ENCODE data around the gene ZNF662. TPM values are rescaled to one million over a fixed set of nuclear protein-coding genes. Genes with fewer than 3 reads are reported as not detected.

Gene ZNF662
- total and polyA plus RNA-seq, 2 of the 8 experiments (the other 6 are each of a cell fraction or from before 2014, with no cell fraction given), result 0.03 TPM; not detected in 1

DNA sequence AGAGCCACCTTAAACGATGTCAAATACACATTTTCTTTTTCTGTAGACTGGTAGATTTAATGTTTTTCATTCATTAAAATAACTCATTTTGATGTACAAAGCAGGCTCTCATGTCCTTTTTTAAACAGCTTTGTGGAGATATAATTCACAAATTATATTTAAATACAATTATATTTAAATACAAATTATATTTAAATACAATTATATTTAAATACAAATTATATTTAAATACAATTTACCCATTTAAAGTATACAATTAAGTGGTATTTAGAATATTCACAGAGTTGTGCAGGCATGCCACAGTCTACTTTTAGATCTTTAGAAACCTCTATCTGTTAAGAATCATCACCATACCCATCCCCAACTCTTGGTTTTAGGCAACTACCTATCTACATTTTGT, 36.8 kb downstream of the ZNF662 start:
- no peak overlapping the region for H3K4me3 ChIP-seq (ENCODE audit: extremely low read depth in 1 of 4, insufficient read depth in 2 of 4, low read depth in 3 of 4, low read length in 4 of 4)
- no peak overlapping the region for H2BK120ac ChIP-seq (replicated peaks; ENCODE audit: low read depth, low read length)
- no peak for FAIRE-seq
- H2AK5ac ChIP-seq (ENCODE audit: low read depth, low read length), result no peak overlapping the region
- H2BK20ac ChIP-seq (ENCODE audit: low read length), result no peak overlapping the region
- H2BK5ac ChIP-seq (ENCODE audit: low read depth, low read length), result no peak overlapping the region
- H4K8ac ChIP-seq (ENCODE audit: extremely low read depth, insufficient read depth, low read length), result no peak overlapping the region
- no peak overlapping the region for H4K5ac ChIP-seq (ENCODE audit: insufficient read length, low read depth, low read length)
- H3K23ac ChIP-seq (ENCODE audit: insufficient read length), result no peak overlapping the region
- H2AFZ ChIP-seq (ENCODE audit: low read length), result no peak overlapping the region
- H3K18ac ChIP-seq (ENCODE audit: extremely low read depth, low read length), result no peak overlapping the region
- no peaks in the 10 kb centered on the region for H3K23me2 ChIP-seq (ENCODE audit: low read depth, low read length)
- H3K79me1 ChIP-seq (ENCODE audit: low read depth, low read length), result no peaks in the 10 kb centered on the region
- H3K9ac ChIP-seq (replicated peaks in 1 of 4; ENCODE audit: extremely low read depth in 1 of 4, low read depth in 3 of 4, low read length in 3 of 4), result no peak overlapping the region
- H3K27ac ChIP-seq (ENCODE audit: low read depth, low read length), result no peak overlapping the region
- CTCF ChIA-PET (ENCODE audit: partially characterized antibody), result interaction anchor here (0.6 to 2.5 kb wide), 3 partner anchors 8 to 92 kb away, joined by 3 to 17 read pairs (median 4); no protein-coding TSS in a partner anchor
- no peaks in the 10 kb centered on the region for H3K4me1 ChIP-seq (replicated peaks in 1 of 4; ENCODE audit: control insufficient read depth in 3 of 4, insufficient read depth in 4 of 4, low read length in 3 of 4)
- no peaks in the 10 kb centered on the region for H3K9me3 ChIP-seq (ENCODE audit: insufficient read depth in 2 of 2, low read depth in 1 of 2, low read length in 1 of 2)
- H4K20me1 ChIP-seq (replicated peaks in 1 of 2; ENCODE audit: control insufficient read depth in 1 of 2, insufficient read depth in 2 of 2, low read length in 2 of 2), result no peaks in the 10 kb centered on the region
- H3K4ac ChIP-seq (replicated peaks; ENCODE audit: insufficient read length, low read depth, low read length), result no peak overlapping the region
- WGBS, 2 experiments (ENCODE audit: extremely low coverage in 1 of 2, insufficient coverage in 1 of 2, insufficient read length in 1 of 2, insufficient replicate concordance in 2 of 2, low coverage in 1 of 2, low lambda C conversion rate in 2 of 2, missing lambda C conversion rate in 1 of 2), result 96% methylated on average over 1 of the region's 1 CpG; no CpG with 5 or more reads in 1 of the 2 experiments
- H2BK12ac ChIP-seq (ENCODE audit: low read depth, low read length), result no peak overlapping the region
- no peak for DNase-seq (ENCODE audit: low read depth in 1 of 2, low spot score in 2 of 2)
- H3K36me3 ChIP-seq (ENCODE audit: control insufficient read depth in 2 of 4, insufficient read depth in 4 of 4, low read length in 3 of 4), result no peaks in the 10 kb centered on the region
- H4K91ac ChIP-seq (replicated peaks; ENCODE audit: insufficient read length, low read length), result no peak overlapping the region
- no peak overlapping the region for H2BK15ac ChIP-seq (ENCODE audit: low read length)
- H3K79me2 ChIP-seq (ENCODE audit: control insufficient read depth in 1 of 2, insufficient read depth in 2 of 2, low read length in 2 of 2), result no peaks in the 10 kb centered on the region
- H3K27me3 ChIP-seq (replicated peaks in 1 of 4; ENCODE audit: control insufficient read depth in 3 of 4, extremely low read depth in 1 of 4, insufficient read depth in 3 of 4, low read length in 3 of 4), result no peaks in the 10 kb centered on the region
- no peak overlapping the region for H3K56ac ChIP-seq (replicated peaks; ENCODE audit: insufficient read length, low read depth, low read length)
- H3K4me2 ChIP-seq (ENCODE audit: insufficient read depth in 1 of 2, low read depth in 2 of 2, low read length in 2 of 2), result no peak overlapping the region
- H3K14ac ChIP-seq (ENCODE audit: insufficient read length), result no peak overlapping the region
- POLR2A ChIA-PET (ENCODE audit: partially characterized antibody), result no interaction called here
- TF ChIP-seq, protein P1, sequence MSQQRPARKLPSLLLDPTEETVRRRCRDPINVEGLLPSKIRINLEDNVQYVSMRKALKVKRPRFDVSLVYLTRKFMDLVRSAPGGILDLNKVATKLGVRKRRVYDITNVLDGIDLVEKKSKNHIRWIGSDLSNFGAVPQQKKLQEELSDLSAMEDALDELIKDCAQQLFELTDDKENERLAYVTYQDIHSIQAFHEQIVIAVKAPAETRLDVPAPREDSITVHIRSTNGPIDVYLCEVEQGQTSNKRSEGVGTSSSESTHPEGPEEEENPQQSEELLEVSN (IDR thresholded peaks at IDR 0.05), result no peak
- no peak for TF ChIP-seq JUN (IDR thresholded peaks at IDR 0.05; ENCODE audit: low read depth, low read length)
- no peak for TF ChIP-seq GTF2F1 (IDR thresholded peaks at IDR 0.05; ENCODE audit: borderline replicate concordance, low read depth, low read length)
- no peak for TF ChIP-seq RAD21 (IDR thresholded peaks at IDR 0.05 in 1 of 2, conservative IDR thresholded peaks at IDR 0.05 in 1 of 2; ENCODE audit: low read depth in 2 of 2, low read length in 2 of 2)
- no peak for TF ChIP-seq EGR1 (IDR thresholded peaks at IDR 0.05; ENCODE audit: borderline replicate concordance, low read depth, low read length)
- TF ChIP-seq JUND (IDR thresholded peaks at IDR 0.05; ENCODE audit: low read length), result no peak
- TF ChIP-seq CBX5 (IDR thresholded peaks at IDR 0.05; ENCODE audit: low read depth, low read length), result no peak
- TF ChIP-seq, protein P2, sequence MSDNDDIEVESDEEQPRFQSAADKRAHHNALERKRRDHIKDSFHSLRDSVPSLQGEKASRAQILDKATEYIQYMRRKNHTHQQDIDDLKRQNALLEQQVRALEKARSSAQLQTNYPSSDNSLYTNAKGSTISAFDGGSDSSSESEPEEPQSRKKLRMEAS (IDR thresholded peaks at IDR 0.05), result no peak
- TF ChIP-seq, protein P3, sequence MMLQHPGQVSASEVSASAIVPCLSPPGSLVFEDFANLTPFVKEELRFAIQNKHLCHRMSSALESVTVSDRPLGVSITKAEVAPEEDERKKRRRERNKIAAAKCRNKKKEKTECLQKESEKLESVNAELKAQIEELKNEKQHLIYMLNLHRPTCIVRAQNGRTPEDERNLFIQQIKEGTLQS (IDR thresholded peaks at IDR 0.05; ENCODE audit: insufficient read depth, low read depth, low read length), result no peak
- TF ChIP-seq RBBP5 (IDR thresholded peaks at IDR 0.05; ENCODE audit: borderline replicate concordance, low read depth, low read length), result no peak
- TF ChIP-seq KDM4A (IDR thresholded peaks at IDR 0.05; ENCODE audit: low read depth, low read length, severe bottlenecking), result no peak
- TF ChIP-seq TAF7 (optimal IDR thresholded peaks at IDR 0.05; ENCODE audit: borderline replicate concordance, low read depth, low read length), result no peak
- TF ChIP-seq CHD2 (IDR thresholded peaks at IDR 0.05; ENCODE audit: low read length), result no peak
